Smooth muscle cell (in vitro differentiated cells): ENCODE measurements around the gene CPTP. TPM values are rescaled to one million over a fixed set of nuclear protein-coding genes. Genes with fewer than 3 reads are reported as not detected.

ENCODE experiments used
- DNase-seq: peaks from one replicate; lab custom pipeline; 2025; ENCODE audit not compliant: unreplicated experiment; lab: John Stamatoyannopoulos, UW
- H2AFZ ChIP-seq: fragments of 200-600 bp; sonication (generic); 2 replicates; pipeline ENCODE4 v1.6.0; 2016; ENCODE audit warnings: antibody characterized with exemption, low read depth, mild to moderate bottlenecking
- H3F3A ChIP-seq: fragments of 200-600 bp; sonication (generic); 2 replicates; pipeline ENCODE4 v1.6.0; 2017; ENCODE audit warnings: antibody characterized with exemption, low read depth
- H3K27ac ChIP-seq: fragments of 200-600 bp; sonication (generic); 2 replicates; pipeline ENCODE4 v1.5.1; 2016; ENCODE audit warnings: low read depth, mild to moderate bottlenecking
- H3K27me3 ChIP-seq: fragments of 200-600 bp; sonication (generic); 2 replicates; pipeline ENCODE4 v1.6.1; 2016; ENCODE audit warnings: low read depth, mild to moderate bottlenecking
- H3K36me3 ChIP-seq: fragments of 200-600 bp; sonication (generic); 2 replicates; pipeline ENCODE4 v1.5.1; 2016; ENCODE audit warnings: low read depth
- H3K4me1 ChIP-seq: fragments of 200-600 bp; sonication (generic); 2 replicates; pipeline ENCODE4 v1.5.1; 2016; ENCODE audit warnings: low read depth
- H3K4me2 ChIP-seq: fragments of 200-600 bp; sonication (generic); 2 replicates; pipeline ENCODE4 v1.6.0; 2016; ENCODE audit warnings: mild to moderate bottlenecking
- H3K4me3 ChIP-seq: fragments of 200-600 bp; sonication (generic); 2 replicates; pipeline ENCODE4 v1.5.1; 2016; ENCODE audit warnings: mild to moderate bottlenecking
- H3K79me2 ChIP-seq: fragments of 200-600 bp; sonication (generic); 2 replicates; pipeline ENCODE4 v1.6.0; 2016; ENCODE audit warnings: low read depth, mild to moderate bottlenecking
- H3K9ac ChIP-seq: fragments of 200-600 bp; sonication (generic); 2 replicates; pipeline ENCODE4 v1.6.0; 2016; ENCODE audit warnings: low read depth
- H3K9me3 ChIP-seq: fragments of 200-600 bp; sonication (generic); replicated peaks from 2 replicates; pipeline ENCODE4 v1.5.1; 2016; ENCODE audit warnings: low read depth
- H4K20me1 ChIP-seq: fragments of 200-600 bp; sonication (generic); 2 replicates; pipeline ENCODE4 v1.6.0; 2016; ENCODE audit warnings: low read depth
- CTCF ChIP-seq: fragments of 200-600 bp; sonication (generic); IDR thresholded peaks from 2 replicates; pipeline ENCODE4 v1.5.1; 2017; ENCODE audit warnings: borderline replicate concordance, mild to moderate bottlenecking, antibody characterized with exemption; ENCODE audit not compliant: insufficient read depth, poor library complexity, severe bottlenecking
- WGBS: methylation state at CpG from one replicate; pipeline ENCODE4 v1.1.7; 2016; ENCODE audit warnings: low lambda C conversion rate; 5-methylcytosine and 5-hydroxymethylcytosine counted together
- polyA plus RNA-seq: library from polyadenylated mRNA; unstranded; fragments of >200 nt; fragmentation: Nextera tagmentation; extraction: Ambion mirVana; gene quantifications from 2 replicates; pipeline ENCODE4 v1.2.1, GENCODE V29; 2016
- total RNA-seq: library from RNA; depleted of rRNA; stranded (reverse); fragments of >200 nt; gene quantifications from 2 replicates; pipeline ENCODE4 v1.2.3, GENCODE V29; 2014

The CPTP gene
- total and polyA plus RNA-seq, 2 experiments from 2014 or later = 16.2 to 34.3 TPM

GRCh38 chr1:1320666-1321448 lies 3.7 kb upstream of the CPTP start:
- H2AFZ ChIP-seq = no peak overlapping the region
- no peak overlapping the region for H3K4me2 ChIP-seq
- H3K27ac ChIP-seq = no peak overlapping the region
- H3F3A ChIP-seq = no peaks in the 10 kb centered on the region
- WGBS = 93% methylated on average over 21 of the region's 23 CpGs
- DNase-seq = no peak
- no peak for TF ChIP-seq CTCF
- H3K9me3 ChIP-seq = no peaks in the 10 kb centered on the region
- H4K20me1 ChIP-seq = peaks cover 75% of the 10 kb centered on the region
- H3K79me2 ChIP-seq = peaks cover 74% of the 10 kb centered on the region
- H3K27me3 ChIP-seq = no peaks in the 10 kb centered on the region
- no peak overlapping the region for H3K9ac ChIP-seq
- peaks cover 7% of the 10 kb centered on the region for H3K4me1 ChIP-seq
- no peak overlapping the region for H3K4me3 ChIP-seq
- no peaks in the 10 kb centered on the region for H3K36me3 ChIP-seq

GRCh38 chr1:1321477-1321876 lies 3.1 kb upstream of the CPTP start:
- Histone ChIP-seq H3K9ac (no peak overlapping the region), H4K20me1 (peaks cover 74% of the 10 kb centered on the region), H3F3A (no peaks in the 10 kb centered on the region), H3K36me3 (no peaks in the 10 kb centered on the region), H3K27me3 (no peaks in the 10 kb centered on the region), H3K4me2 (no peak overlapping the region), H3K4me1 (peaks cover 7% of the 10 kb centered on the region), H2AFZ (no peak overlapping the region), H3K4me3 (no peak overlapping the region), H3K27ac (no peak overlapping the region), H3K79me2 (peaks cover 80% of the 10 kb centered on the region), H3K9me3 (no peaks in the 10 kb centered on the region)
- WGBS = 96% methylated on average over 8 of the region's 8 CpGs
- DNase-seq = no peak
- no peak for TF ChIP-seq CTCF

- Histone ChIP-seq H3K4me1 (peaks cover 7% of the 10 kb centered on the region), H3K4me2 (no peak overlapping the region), H3K27me3 (no peaks in the 10 kb centered on the region), H3F3A (no peaks in the 10 kb centered on the region), H4K20me1 (peaks cover 76% of the 10 kb centered on the region), H3K79me2 (peaks cover 79% of the 10 kb centered on the region), H3K9me3 (no peaks in the 10 kb centered on the region), H2AFZ (no peak overlapping the region), H3K4me3 (no peak overlapping the region), H3K9ac (no peak overlapping the region), H3K27ac (no peak overlapping the region), H3K36me3 (no peaks in the 10 kb centered on the region)
- WGBS = 100% methylated on average over 2 of the region's 14 CpGs
- no peak for TF ChIP-seq CTCF
- DNase-seq = no peak
These were observed 2.2 kb upstream of the CPTP start for GRCh38 chr1:1322418-1322817.

- TF ChIP-seq CTCF = no peak
- Histone ChIP-seq H3K9ac (no peak overlapping the region), H3F3A (no peaks in the 10 kb centered on the region), H4K20me1 (peaks cover 70% of the 10 kb centered on the region), H3K4me3 (no peak overlapping the region), H3K79me2 (peaks cover 75% of the 10 kb centered on the region), H3K27me3 (no peaks in the 10 kb centered on the region), H3K36me3 (no peaks in the 10 kb centered on the region), H3K27ac (no peak overlapping the region), H3K4me2 (peak overlapping the region; percentile 7), H2AFZ (no peak overlapping the region), H3K4me1 (peaks cover 7% of the 10 kb centered on the region), H3K9me3 (no peaks in the 10 kb centered on the region)
- no peak for DNase-seq
- 96% methylated on average over 10 of the region's 10 CpGs for WGBS
These were observed 1.6 kb upstream of the CPTP start for GRCh38 chr1:1322952-1323351.
